ENCODE results near the gene DYRK1A.
"Not testable (repeated sequence)": the region's sequence is repeated elsewhere in the genome, so short reads cannot be mapped to it uniquely, and the experiment has no call there.

The DYRK1A gene

DNA sequence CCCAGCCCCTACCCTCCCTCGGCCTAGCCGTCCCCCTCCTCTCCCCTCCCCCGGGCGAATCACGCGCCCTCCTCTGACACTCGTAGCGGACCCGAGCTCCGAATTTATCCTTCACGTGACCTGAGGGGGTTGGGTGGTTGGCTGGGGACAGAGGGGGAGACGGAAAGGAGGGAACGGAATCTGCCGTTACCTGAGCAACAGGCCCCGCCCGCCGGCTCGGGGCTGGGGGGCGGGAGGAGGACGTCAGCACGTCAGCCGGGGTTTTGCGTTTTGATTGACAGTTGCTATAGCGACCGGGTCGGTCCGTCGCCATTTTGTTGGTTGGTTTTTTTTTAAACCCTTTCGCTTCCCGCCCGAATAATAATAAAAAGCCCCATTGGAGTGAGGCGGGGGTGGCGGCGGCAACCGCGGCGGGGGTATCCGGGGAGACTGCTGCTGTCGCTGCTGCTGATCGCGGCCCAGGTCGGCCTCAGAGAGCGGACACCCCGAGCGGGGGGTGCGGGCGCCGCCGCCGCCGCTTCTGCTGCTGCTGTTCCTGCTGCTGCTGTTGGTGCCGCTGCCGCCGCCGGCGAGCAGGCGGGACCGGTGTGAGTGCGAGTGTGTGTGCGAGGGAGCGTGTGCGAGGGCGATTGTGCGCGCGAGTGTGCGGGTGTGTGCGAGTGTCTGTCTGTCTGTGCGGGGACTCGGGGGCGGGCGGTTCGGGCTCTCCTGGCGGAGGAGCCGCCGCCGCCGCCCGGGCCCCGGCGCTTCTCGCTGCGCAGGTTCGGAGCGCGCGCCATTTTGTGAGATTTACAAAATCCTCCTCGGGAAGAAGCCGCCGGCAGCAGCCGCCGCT lies at the start of gene DYRK1A:
Gene DYRK1A, plus strand, starts transcription at position 292 of the 835 bp plus-strand sequence. CDS start 53,602 bp downstream, outside the sequence.
- peak; percentile 98 for DNase-seq (ENCODE audit: low spot score)

DNA sequence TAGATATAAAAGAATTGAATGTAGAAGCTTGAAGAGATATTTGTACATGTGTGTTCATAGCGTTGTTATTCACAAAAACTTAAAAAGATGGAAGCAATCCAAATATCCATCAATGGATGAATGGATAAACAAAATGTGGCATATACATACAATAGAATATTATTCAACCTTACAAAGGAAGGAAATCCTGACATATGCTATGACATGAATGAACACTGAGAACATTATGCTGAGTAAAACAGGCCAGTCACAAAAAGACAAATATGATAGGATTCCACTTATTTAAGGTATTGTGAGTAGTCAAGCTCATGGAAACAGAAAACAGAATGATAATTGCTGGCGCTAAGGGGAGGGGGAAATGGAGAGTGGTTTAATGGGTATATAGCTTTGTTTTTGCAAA lies 47.0 kb upstream of the DYRK1A start:
- DNase-seq (ENCODE audit: low spot score): no peak

DNA sequence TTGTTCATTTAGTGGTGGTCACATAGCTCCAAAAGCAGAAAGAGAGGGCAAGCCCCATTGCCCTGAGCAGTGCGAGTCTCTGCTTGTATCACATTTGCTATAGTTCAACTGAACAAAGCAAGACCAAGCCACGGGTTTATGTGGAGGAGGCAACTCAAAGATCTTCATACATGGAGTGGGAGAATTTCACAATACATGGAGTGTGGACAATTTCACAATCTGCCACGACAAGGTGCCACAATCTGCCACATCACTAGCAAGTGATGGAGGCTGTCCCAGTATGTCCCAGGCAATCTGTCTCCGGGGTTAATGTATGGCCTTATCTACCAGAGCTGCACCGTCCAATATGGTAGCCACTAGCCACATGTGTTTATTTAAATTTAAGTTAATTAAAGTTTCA lies 44.5 kb upstream of the DYRK1A start:
- no peak for DNase-seq (ENCODE audit: low spot score)

DNA sequence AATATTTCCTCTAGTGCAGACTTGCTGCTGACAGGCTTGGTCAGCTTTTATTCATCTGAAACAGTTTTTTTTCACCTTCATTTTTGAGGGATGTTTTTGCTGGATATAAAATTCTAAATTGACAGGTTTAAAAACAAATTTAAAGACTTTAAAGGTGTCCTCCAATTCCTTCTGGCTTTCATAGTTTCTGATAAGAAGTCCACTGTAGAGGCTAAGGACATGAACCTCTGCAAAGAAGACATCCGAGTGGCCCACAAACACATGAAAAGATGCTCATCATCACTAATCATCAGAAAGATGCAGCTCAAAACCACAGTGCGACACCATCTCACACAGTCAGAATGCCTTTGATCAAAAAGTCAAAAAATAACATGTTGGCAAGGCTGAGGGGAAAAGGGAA lies 42.0 kb upstream of the DYRK1A start:
- no peak for DNase-seq (ENCODE audit: low spot score)

DNA sequence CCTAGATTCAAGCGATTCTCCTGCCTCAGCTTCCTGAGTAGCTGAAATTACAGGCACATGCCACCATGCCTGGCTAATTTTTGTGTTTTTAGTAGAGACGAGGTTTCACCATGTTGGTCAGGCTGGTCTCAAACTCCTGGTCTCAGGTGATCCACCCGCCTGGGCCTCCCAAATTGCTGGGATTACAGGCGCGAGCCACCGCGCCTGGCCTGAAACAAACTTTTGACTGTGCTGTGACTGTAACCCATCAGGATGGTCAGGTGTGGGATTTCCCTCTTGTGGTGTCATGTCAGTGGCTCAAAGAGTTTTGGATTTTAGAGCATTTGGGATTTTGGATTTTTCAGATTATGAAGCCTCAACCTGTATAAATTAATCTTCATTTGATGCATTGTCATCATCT lies 38.4 kb upstream of the DYRK1A start:
- DNase-seq (ENCODE audit: low spot score): not testable (repeated sequence)

DNA sequence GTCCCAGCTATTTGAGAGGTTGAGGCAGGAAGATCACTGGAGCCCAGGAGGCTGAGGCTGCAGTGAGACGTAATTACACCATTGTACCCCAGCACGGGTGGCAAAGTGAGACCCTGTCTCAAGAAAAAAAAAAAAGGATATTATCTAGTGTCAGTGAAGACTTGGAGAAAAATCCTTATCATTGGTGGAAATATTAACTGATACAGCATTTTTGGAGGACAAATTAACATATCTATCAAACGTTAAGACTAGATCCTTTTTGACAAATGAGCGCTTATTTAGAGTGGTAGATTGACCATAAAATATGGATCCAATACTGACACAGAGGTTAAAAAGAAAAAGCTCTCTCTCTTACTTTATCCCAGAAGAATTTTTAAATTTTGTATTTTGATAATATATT lies 35.2 kb upstream of the DYRK1A start:
- no peak for DNase-seq (ENCODE audit: low spot score)

DNA sequence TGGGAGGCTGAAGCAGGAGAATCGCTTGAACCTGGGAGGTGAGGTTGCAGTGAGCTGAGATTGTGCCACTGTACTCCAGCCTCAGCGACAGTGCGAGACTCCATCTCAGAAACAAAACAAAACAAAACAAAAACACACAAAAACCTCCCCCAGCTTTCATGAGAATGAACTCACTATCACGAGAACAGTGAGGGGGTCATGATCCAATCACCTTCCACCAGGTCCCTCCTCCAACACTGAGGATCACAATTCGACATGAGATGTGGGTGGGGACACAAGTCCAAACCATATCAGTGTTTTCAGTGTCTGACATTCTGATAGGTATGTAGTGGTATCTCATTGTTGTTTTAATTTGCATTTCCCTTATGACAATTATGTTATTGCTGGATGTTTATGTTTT lies 31.5 kb upstream of the DYRK1A start:
- no peak for DNase-seq (ENCODE audit: low spot score)

DNA sequence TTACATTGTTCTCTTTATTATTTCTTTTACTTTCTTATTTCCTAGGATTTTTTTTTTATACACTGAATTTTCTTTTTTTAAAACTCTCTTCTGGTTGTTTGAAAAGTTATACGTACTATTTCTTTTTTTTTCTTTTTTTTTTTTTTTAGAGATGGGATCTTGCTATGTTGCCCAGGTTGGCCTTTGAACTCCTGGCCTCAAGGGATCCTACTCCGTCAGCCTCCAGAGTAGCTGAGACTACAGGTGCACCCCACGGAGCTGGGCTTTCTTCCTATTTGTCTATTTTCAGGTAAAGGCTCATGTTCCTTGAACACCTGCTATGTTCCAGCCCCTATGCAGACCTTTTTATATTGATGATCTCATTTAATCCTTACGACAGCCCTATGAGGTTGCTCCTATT lies 29.4 kb upstream of the DYRK1A start:
- DNase-seq (ENCODE audit: low spot score): no peak

DNA sequence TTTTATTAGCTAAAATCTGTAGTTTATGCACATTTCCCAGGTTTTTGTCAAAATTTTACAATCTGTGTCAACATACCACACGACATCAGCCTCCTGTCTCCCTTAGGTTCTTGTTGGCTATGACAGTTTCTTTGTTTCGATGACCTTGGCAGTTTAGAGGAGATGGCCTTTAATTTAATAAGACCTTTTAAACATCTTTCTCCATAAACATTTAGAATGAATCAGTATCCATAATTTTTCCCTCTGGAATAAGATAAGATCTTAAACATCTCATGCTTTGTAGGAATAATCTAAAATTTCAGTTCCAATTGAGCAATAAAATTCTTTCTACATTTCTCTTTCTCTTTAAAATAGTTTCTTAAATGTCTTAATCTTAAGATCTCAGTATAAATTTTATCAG lies 28.7 kb upstream of the DYRK1A start:
- no peak for DNase-seq (ENCODE audit: low spot score)

DNA sequence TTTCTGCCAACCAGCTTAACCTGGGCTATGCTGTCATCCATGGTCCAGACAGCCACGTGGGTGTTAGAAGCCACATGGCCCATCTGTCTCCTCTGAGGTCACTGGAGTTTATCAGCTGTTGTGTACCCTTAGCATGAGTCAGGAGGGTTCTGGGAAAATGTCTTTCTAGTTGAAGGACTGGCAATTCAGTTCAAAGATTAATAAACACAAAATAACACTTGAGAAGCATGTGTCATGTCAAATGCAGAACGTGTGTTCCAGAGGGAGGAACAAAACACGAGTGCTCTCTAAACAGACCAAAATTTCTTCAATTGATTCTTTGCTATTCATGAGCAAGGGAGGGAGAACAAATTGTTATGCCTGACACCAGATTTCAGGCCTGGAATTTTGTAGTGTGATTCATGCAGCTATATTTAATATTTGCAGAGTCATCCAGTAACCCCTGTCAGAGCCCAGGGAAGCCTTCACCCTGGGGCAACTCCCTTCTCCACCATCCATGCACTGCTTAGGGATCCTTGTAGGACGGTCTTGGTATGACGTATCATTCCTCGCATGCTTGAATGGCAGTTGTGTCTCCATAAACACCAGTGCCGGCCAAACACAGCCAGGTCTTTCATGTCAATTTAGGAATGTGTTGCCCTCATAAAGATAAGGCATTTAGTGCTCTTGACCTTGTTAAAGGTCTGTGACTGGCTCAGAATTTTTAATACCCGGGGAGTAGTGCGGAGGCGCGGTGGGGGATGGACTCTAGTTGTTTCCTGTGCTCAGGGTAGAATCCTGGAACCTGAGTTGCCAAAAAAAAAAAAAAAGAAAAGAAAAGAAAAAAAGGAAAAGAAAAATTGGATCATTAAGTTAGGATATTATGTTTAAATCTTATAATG lies 27.7 kb upstream of the DYRK1A start:
- peak; percentile 88 for DNase-seq (ENCODE audit: low spot score)

DNA sequence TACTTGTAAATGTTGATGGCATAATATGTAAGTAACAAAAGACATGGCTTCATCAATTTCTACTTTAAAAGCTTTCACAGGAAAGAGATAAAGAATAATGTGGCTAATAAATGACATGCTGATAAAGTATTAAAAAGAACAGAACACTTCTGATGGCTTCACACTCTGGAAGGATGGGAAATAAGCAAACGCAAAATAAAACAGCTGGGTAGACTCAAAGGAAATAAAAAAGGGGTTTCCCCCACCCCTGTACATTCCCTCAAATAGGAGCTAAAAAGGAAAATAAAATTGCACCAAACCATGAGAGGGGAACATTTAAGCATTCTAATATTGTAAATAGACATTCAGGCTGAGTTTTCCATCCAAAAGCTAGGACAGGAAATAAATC lies 27.0 kb upstream of the DYRK1A start:
- DNase-seq (ENCODE audit: low spot score): no peak

DNA sequence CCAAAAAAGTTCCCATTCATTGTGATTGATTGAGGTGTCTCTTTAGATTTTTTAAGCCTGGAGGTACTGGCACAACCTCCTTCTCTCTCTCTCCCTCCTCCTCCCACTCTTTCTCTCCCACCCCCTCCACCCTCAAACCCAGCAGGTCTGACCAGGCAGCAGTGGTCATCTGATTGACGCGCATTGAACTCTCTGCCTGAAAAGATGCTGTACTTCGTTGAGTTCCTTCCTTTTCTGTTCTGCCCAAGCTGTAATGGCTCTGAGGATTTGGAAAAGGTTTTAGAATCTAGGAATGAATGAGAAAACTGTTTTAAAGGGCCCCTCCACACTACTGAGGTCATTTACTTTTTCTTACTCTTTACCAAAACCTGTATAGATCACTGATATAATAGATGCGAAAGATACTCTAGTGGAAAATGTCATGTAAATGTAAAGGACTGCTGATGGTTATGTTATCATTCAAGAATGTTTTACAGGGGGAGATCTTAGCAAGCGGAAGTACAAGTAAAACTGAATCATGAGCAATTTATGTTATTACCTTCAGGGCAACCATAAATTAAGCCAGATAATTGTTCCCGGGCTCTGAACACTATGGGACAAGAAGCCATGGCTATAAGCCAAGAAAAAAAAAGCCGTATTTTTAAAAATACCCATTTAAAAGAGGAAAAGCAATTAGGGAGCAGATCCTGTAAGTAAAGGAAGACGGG lies 25.2 kb upstream of the DYRK1A start:
- DNase-seq (ENCODE audit: low spot score): no peak

DNA sequence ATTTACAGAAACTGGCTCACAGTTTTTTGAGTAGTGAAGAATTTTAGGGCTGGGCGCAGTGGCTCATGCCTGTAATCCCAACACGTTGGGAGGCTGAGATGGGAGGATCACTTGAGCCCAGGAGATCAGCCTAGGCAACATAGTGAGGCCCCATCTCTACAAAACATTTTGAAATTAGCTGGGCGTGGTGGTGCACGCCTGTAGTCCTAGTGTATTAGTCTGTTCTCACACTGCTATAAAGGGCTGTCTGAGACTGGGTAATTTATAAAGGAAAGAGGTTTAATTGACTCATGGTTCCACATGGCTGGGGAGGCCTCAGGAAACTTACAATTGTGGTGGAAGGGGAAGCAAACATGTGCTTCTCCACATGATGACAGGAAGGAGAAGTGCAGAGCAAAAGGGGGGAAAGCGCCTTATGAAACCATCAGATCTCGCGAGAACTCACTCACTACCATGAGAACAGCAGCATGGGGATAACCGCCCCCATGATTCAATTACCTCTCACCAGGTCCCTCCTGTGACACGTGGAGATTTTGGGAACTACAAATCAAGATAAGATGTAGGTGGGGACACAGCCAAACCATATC lies 24.4 kb upstream of the DYRK1A start:
- no peak for DNase-seq (ENCODE audit: low spot score)

DNA sequence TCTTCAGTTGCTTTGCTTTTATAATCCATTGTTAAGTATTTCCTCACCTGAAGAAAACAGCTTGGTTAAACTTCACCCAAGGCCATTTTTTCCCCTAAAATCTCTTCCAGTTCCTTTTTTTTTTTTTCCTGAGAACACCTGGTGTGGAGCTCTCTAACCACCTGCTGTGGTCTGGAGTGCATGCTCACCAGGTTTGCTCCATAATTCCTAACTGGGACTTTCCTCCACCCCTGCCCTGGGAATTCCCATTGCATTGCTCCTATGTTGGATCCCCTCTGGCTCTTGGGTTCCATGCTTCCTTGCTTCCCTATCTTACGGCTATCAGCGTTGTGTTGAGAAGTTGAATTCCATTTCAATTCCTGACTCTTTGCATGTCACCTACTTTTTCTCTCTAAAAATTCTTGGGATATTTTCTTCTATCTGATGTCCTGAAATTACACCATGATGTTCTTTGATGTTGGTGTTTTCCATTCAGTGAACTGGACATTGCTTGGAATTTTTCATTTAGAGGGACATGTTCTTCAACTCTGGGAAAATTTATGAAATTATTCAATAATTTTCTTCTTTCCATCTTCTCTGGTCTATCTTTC lies 19.6 kb upstream of the DYRK1A start:
- no peak for DNase-seq (ENCODE audit: low spot score)

DNA sequence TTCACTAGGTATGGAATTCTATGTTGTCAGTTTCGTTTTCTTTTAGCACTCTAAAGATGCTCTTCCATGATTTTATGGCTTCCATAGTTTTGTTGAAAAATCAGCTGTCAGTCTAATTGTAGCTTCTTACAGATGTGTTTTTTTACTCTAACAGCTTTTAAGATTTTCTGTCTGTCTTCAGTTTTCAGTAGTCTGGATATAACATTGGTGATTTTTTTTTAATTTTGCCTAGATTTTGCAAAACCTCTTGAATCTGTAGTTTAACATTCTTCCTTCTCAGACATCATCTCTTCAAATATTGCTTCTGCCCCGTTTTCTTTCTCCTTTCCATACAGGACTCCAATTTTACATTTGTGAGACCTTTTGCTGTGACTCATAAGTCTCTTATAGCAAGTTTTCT lies 17.9 kb upstream of the DYRK1A start:
- no peak for DNase-seq (ENCODE audit: low spot score)

DNA sequence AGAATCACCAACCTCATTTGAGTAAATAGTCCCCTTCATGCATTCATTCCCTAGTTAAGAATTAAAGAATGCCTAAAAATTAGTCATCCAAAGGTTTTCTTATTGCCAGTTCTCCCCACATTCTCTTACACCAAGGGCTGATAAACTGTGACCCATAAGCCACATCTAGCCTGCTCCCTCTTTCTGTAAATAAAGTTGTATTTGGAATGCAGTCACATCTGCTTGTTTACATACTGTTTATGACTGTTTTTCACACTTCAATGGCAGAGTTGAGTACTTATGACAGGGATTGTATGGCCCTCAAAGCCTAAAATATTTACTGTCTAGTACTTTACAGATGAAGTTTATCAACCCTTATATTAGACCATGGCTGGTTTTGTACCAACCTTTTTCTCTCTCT lies 16.1 kb upstream of the DYRK1A start:
- DNase-seq (ENCODE audit: low spot score): no peak

DNA sequence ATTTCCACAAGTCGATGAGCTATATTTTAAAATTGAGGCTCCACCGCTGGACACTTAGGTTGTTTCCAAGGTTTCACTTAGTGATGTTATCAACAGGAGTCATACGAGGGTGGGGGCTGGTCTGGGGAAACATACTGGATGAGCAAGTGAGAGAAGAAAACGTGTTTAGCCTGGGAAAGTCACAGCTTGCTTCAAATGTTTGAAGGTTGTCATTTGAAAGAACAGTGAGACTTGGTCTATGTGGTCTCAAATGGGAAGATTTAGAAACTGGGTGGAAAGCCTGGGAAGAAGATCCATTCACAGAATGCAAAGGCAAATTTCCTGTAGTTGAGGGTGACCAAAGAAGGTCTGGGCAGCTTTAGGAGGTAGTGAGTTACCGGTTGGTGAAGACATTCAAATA lies 9.9 kb upstream of the DYRK1A start:
- DNase-seq (ENCODE audit: low spot score): no peak

DNA sequence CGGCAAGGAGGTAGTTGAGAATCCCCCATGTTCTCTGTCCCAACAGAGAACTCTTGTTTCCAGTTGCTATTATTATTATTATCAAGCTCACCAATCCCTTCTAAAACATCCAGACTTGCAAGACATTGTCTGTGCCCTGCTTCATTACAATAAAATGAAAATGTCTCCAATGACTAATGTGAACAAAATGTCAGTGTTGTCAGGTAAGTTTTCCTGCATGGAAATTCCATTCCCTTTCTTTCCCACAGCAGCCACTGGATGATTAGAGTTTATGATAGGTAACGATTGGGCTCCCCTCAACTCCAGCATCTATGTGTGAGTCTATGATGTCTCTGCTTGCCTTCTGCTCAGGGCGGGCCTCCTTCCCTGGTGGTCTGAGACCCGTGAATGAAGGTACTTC lies 8.9 kb upstream of the DYRK1A start:
- DNase-seq (ENCODE audit: low spot score): no peak

DNA sequence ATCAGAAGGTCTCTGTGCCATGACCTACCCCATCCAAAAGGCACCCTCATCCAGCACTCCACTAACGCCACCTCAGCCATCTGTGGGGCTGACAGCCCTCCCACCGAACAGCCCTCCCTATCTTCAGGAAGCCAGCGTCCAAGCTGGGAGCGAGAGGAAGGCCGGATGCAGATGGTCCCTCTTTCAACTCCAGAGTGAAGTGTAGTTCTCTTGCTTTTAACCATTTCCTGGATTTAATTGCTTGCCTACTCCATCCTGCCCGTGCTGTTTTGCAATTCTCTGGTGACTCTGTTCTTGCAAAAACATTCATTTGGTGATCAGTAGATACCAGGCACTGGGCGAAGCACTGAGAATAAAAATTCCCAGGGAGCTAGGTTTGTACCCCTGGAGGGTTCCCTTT lies 8.2 kb upstream of the DYRK1A start:
- no peak for DNase-seq (ENCODE audit: low spot score)

DNA sequence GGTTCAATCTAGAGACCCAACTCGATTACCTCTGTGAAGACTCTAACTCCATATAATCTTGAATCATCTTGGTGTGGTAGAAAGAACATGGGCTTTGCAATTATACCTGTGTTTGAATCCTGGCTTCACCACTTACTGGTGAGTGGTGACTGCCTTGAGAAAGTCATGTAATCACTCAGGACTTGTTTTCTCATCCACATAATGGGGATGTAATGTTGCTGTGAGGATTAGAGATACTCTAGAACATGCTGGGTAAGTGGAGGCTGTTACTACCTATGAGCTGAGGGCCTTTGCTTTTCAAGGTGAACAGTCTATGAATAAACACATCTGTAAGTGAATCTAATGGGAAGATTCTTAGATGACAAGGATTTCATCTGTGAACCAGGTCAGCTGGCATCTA lies 2.6 kb upstream of the DYRK1A start:
- DNase-seq (ENCODE audit: low spot score): no peak

DNA sequence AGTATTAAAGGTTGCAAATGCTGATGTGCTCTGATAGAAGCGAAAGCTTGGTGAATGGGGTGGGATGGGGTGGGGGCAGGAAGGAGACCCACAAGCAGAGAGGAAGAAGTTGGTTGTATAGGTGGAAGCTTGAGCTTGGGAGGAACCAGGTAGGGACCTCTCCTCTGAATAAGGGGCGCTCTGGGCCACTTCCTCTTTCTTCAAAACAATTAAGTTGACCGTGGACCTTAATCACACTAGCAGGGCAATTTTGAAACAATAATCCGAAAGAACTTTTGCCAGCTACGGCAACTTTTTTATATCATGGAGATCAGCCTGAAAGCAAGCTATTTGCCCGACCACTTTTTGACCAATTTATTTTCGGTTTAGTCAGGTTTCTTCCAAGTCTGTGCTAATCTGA lies 1.9 kb upstream of the DYRK1A start:
- DNase-seq (ENCODE audit: low spot score): no peak
